Nephron (organoid): ENCODE measurements around the gene SIK2.
A peak's percentile ranks its signal among the peaks of the same experiment; 100 is the strongest.

Experiments
- H3K27ac Mint-ChIP-seq, 3 experiments: 2 replicates each; pipeline ENCODE4 v1.8.0; 2020; ENCODE audit warnings: mixed read lengths in 3 of 3, mild to moderate bottlenecking in 2 of 3, moderate library complexity in 1 of 3
- H3K27me3 Mint-ChIP-seq: 2 replicates; pipeline ENCODE4 v1.8.0; 2021; ENCODE audit warnings: low read depth, mild to moderate bottlenecking, moderate library complexity, mixed read lengths
- H3K36me3 Mint-ChIP-seq: 2 replicates; pipeline ENCODE4 v1.8.0; 2020; ENCODE audit warnings: low read depth, mixed read lengths
- H3K4me1 Mint-ChIP-seq: 2 replicates; pipeline ENCODE4 v1.8.0; 2020; ENCODE audit warnings: mixed read lengths
- H3K4me3 Mint-ChIP-seq, 3 experiments: 2 replicates each; pipeline ENCODE4 v1.8.0; 2020; ENCODE audit warnings: mild to moderate bottlenecking in 3 of 3, mixed read lengths in 3 of 3, moderate library complexity in 2 of 3
- H3K9me3 Mint-ChIP-seq: 2 replicates; pipeline ENCODE4 v1.8.0; 2020; ENCODE audit warnings: mixed read lengths
- CTCF ChIP-seq, 3 experiments: fragments of 200-600 bp; sonication (generic); IDR thresholded peaks; one replicate each; pipeline ENCODE4 v1.5.0; 2021; ENCODE audit warnings: antibody characterized with exemption in 3 of 3; ENCODE audit not compliant: unreplicated experiment in 3 of 3

The SIK2 gene

GRCh38 chr11:111585371-111585770, 16.9 kb upstream of the SIK2 start:
- no peaks in the 10 kb centered on the region for H3K4me1 Mint-ChIP-seq
- no peaks in the 10 kb centered on the region for H3K27me3 Mint-ChIP-seq
- H3K9me3 Mint-ChIP-seq = peaks cover 4% of the 10 kb centered on the region
- no peak for TF ChIP-seq CTCF (IDR thresholded peaks at IDR 0.05; ENCODE audit: unreplicated experiment in 3 of 3)
- H3K36me3 Mint-ChIP-seq = no peaks in the 10 kb centered on the region
- H3K4me3 Mint-ChIP-seq = no peak overlapping the region
- H3K27ac Mint-ChIP-seq = no peak overlapping the region

GRCh38 chr11:111586388-111586831, 15.8 kb upstream of the SIK2 start:
- H3K27me3 Mint-ChIP-seq = no peaks in the 10 kb centered on the region
- H3K36me3 Mint-ChIP-seq = no peaks in the 10 kb centered on the region
- no peak overlapping the region for H3K27ac Mint-ChIP-seq
- H3K4me3 Mint-ChIP-seq = no peak overlapping the region
- H3K4me1 Mint-ChIP-seq = no peaks in the 10 kb centered on the region
- H3K9me3 Mint-ChIP-seq = peaks cover 4% of the 10 kb centered on the region
- TF ChIP-seq CTCF (IDR thresholded peaks at IDR 0.05; ENCODE audit: unreplicated experiment in 3 of 3) = peak; percentile 53 to 61 (median 56)

- Mint-ChIP-seq H3K27me3 (no peaks in the 10 kb centered on the region), H3K27ac (no peak overlapping the region), H3K36me3 (no peaks in the 10 kb centered on the region), H3K4me3 (no peak overlapping the region), H3K9me3 (peaks cover 4% of the 10 kb centered on the region), H3K4me1 (no peaks in the 10 kb centered on the region)
- no peak for TF ChIP-seq CTCF (IDR thresholded peaks at IDR 0.05; ENCODE audit: unreplicated experiment in 3 of 3)
These were observed 13.1 kb upstream of the SIK2 start for GRCh38 chr11:111589114-111589513.

GRCh38 chr11:111589886-111590499, 12.3 kb upstream of the SIK2 start:
- no peak overlapping the region for H3K27ac Mint-ChIP-seq
- no peak overlapping the region for H3K4me3 Mint-ChIP-seq
- H3K36me3 Mint-ChIP-seq = no peaks in the 10 kb centered on the region

GRCh38 chr11:111591187-111591960, 10.9 kb upstream of the SIK2 start:
- no peaks in the 10 kb centered on the region for H3K36me3 Mint-ChIP-seq
- H3K27me3 Mint-ChIP-seq = no peaks in the 10 kb centered on the region
- peaks cover 4% of the 10 kb centered on the region for H3K9me3 Mint-ChIP-seq
- H3K4me1 Mint-ChIP-seq = no peaks in the 10 kb centered on the region
- no peak overlapping the region for H3K4me3 Mint-ChIP-seq
- H3K27ac Mint-ChIP-seq = no peak overlapping the region
- no peak for TF ChIP-seq CTCF (IDR thresholded peaks at IDR 0.05; ENCODE audit: unreplicated experiment in 3 of 3)

More at GRCh38 chr11:111589886-111590499, 12.3 kb upstream of the SIK2 start:
- Mint-ChIP-seq H3K9me3 (peaks cover 4% of the 10 kb centered on the region), H3K4me1 (no peaks in the 10 kb centered on the region), H3K27me3 (no peaks in the 10 kb centered on the region)
- TF ChIP-seq CTCF (IDR thresholded peaks at IDR 0.05; ENCODE audit: unreplicated experiment in 3 of 3) = no peak
